ENCODE measurements around the gene RRP7A.
"Not testable (repeated sequence)": the region's sequence is repeated elsewhere in the genome, so short reads cannot be mapped to it uniquely, and the experiment has no call there.

RRP7A gene

GRCh38 chr22:42509548-42509947, 10.0 kb downstream of the RRP7A start:
- H3K27ac ChIP-seq, result no peak overlapping the region
- TF ChIP-seq ZFX (IDR thresholded peaks at IDR 0.05; ENCODE audit: borderline replicate concordance) (no peak), CTCF (IDR thresholded peaks at IDR 0.05) (no peak)

- H3K27ac ChIP-seq, result not testable (repeated sequence)
Measured at GRCh38 chr22:42508975-42509364, 10.6 kb downstream of the RRP7A start.

- H3K27ac ChIP-seq, result not testable (repeated sequence)
Measured at GRCh38 chr22:42508327-42508974, 11.1 kb downstream of the RRP7A start.

- TF ChIP-seq CTCF (IDR thresholded peaks at IDR 0.05) (no peak), ZFX (IDR thresholded peaks at IDR 0.05; ENCODE audit: borderline replicate concordance) (no peak)
- H3K27ac ChIP-seq, result peak overlapping the region; percentile 53
Measured at GRCh38 chr22:42500836-42501179, 18.8 kb downstream of the RRP7A start.

GRCh38 chr22:42500161-42500835, 19.3 kb downstream of the RRP7A start:
- peak overlapping the region; percentile 94 for H3K27ac ChIP-seq
- TF ChIP-seq CTCF (IDR thresholded peaks at IDR 0.05) (no peak), ZFX (IDR thresholded peaks at IDR 0.05; ENCODE audit: borderline replicate concordance) (no peak)

- peak overlapping the region; percentile 94 for H3K27ac ChIP-seq
Measured at GRCh38 chr22:42499773-42500160, 19.8 kb downstream of the RRP7A start.

GRCh38 chr22:42495533-42496141, 24.0 kb downstream of the RRP7A start:
- H3K27ac ChIP-seq, result peak overlapping the region; percentile 94

GRCh38 chr22:42493393-42493792, 26.2 kb downstream of the RRP7A start:
- no peak overlapping the region for H3K27ac ChIP-seq
- TF ChIP-seq ZFX (IDR thresholded peaks at IDR 0.05; ENCODE audit: borderline replicate concordance), result no peak
- TF ChIP-seq CTCF (IDR thresholded peaks at IDR 0.05), result no peak

- H3K27ac ChIP-seq, result no peak overlapping the region
- no peak for TF ChIP-seq ZFX (IDR thresholded peaks at IDR 0.05; ENCODE audit: borderline replicate concordance)
- TF ChIP-seq CTCF (IDR thresholded peaks at IDR 0.05), result no peak
Measured at GRCh38 chr22:42492323-42492690, 27.3 kb downstream of the RRP7A start.

All from 22Rv1 (cell line).